Calu3 (cell line): ENCODE results near the gene MRO. TPM values are rescaled to one million over a fixed set of nuclear protein-coding genes. Genes with fewer than 3 reads are reported as not detected.

Source experiments
- BruUV-seq: library from RNA; stranded (reverse); fragments of 400-500 nt; replicated peaks from 2 replicates; lab custom pipeline; 2021; lab: Mats Ljungman, UMichigan
- CTCF ChIA-PET: fragments of 300-600 bp; sonication (Branson Sonifier 250); formaldehyde crosslinking; loops from one replicate; lab custom pipeline; 2022; ENCODE audit warnings: antibody characterized with exemption; lab: Charles Lee
- DNase-seq: peaks from one replicate; pipeline ENCODE4 v3.0.0; 2022
- H3K27ac Mint-ChIP-seq: one replicate; pipeline ENCODE4 v1.8.0; 2022; ENCODE audit warnings: mixed read lengths; ENCODE audit not compliant: unreplicated experiment
- H3K27me3 Mint-ChIP-seq: one replicate; pipeline ENCODE4 v1.8.0; 2022; ENCODE audit warnings: mixed read lengths; ENCODE audit not compliant: unreplicated experiment
- H3K36me3 Mint-ChIP-seq: one replicate; pipeline ENCODE4 v1.8.0; 2022; ENCODE audit warnings: mild to moderate bottlenecking, moderate library complexity, mixed read lengths; ENCODE audit not compliant: insufficient read depth, unreplicated experiment
- H3K4me1 Mint-ChIP-seq: one replicate; pipeline ENCODE4 v1.8.0; 2022; ENCODE audit warnings: mild to moderate bottlenecking, low read depth, mixed read lengths; ENCODE audit not compliant: unreplicated experiment
- H3K4me3 Mint-ChIP-seq: one replicate; pipeline ENCODE4 v1.8.0; 2022; ENCODE audit warnings: mild to moderate bottlenecking, low read depth, moderate library complexity, mixed read lengths; ENCODE audit not compliant: unreplicated experiment
- H3K9me3 Mint-ChIP-seq: one replicate; pipeline ENCODE4 v1.8.0; 2022; ENCODE audit warnings: low read depth, mixed read lengths; ENCODE audit not compliant: unreplicated experiment
- intact Hi-C: fragments of 100-400 bp; cut with micrococcal nuclease; formaldehyde crosslinking; loops from one replicate; pipeline ENCODE4 v1.10.0; 2022; ENCODE audit not compliant: unreplicated experiment
- total RNA-seq: library from RNA; stranded (reverse); gene quantifications from 2 replicates; pipeline ENCODE4 v1.2.3, GENCODE V29; 2022
- TF ChIP-seq, protein P1 (sequence below): fragments of 200-600 bp; IDR thresholded peaks from one replicate; pipeline ENCODE4 v1.8.0; 2022; ENCODE audit warnings: antibody characterized with exemption; ENCODE audit not compliant: unreplicated experiment

The MRO gene
- total RNA-seq, 1 experiment from 2014 or later: not detected

GRCh38 chr18:50751490-50751889, 68.3 kb downstream of the MRO start:
- CTCF ChIA-PET: interaction anchor here (0.6 kb wide), 1 partner anchor 1985 kb away, joined by 3 read pairs; no protein-coding TSS in a partner anchor
- TF ChIP-seq, protein P1, sequence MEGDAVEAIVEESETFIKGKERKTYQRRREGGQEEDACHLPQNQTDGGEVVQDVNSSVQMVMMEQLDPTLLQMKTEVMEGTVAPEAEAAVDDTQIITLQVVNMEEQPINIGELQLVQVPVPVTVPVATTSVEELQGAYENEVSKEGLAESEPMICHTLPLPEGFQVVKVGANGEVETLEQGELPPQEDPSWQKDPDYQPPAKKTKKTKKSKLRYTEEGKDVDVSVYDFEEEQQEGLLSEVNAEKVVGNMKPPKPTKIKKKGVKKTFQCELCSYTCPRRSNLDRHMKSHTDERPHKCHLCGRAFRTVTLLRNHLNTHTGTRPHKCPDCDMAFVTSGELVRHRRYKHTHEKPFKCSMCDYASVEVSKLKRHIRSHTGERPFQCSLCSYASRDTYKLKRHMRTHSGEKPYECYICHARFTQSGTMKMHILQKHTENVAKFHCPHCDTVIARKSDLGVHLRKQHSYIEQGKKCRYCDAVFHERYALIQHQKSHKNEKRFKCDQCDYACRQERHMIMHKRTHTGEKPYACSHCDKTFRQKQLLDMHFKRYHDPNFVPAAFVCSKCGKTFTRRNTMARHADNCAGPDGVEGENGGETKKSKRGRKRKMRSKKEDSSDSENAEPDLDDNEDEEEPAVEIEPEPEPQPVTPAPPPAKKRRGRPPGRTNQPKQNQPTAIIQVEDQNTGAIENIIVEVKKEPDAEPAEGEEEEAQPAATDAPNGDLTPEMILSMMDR: no peak
- H3K36me3 Mint-ChIP-seq: no peaks in the 10 kb centered on the region
- intact Hi-C loops: no loop called here
- no peaks in the 10 kb centered on the region for H3K9me3 Mint-ChIP-seq
- H3K27me3 Mint-ChIP-seq: peaks cover 98% of the 10 kb centered on the region
- no peak overlapping the region for H3K4me3 Mint-ChIP-seq
- BruUV-seq: no TSS peak
- no peaks in the 10 kb centered on the region for H3K4me1 Mint-ChIP-seq
- H3K27ac Mint-ChIP-seq: no peak overlapping the region
- DNase-seq: no peak

DNA sequence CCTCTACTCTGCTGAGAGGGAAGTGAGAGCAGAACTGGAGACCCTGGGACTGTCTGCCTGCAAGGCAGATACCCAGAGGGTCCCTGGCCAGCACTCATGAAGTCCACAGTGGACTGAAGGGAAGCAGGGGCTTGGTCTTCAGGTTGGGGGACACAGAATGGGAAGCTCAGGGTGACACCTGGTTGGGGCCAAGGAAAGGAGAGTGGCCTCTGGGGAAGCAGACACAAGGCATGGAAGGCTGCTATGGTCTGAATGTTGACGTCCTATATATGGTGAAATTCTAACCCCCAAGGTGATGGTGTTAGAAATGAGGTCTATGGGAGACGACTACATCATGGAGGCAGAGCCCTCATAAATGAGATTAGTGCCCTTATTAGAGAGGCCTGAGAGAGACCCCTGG, 69.3 kb downstream of the MRO start:
- intact Hi-C loops: no loop called here
- H3K36me3 Mint-ChIP-seq: no peaks in the 10 kb centered on the region
- H3K27me3 Mint-ChIP-seq: peaks cover 98% of the 10 kb centered on the region
- TF ChIP-seq, protein P1: no peak
- H3K27ac Mint-ChIP-seq: no peak overlapping the region
- CTCF ChIA-PET: no interaction called here
- BruUV-seq: no TSS peak
- DNase-seq: no peak
- no peaks in the 10 kb centered on the region for H3K4me1 Mint-ChIP-seq
- H3K9me3 Mint-ChIP-seq: no peaks in the 10 kb centered on the region
- no peak overlapping the region for H3K4me3 Mint-ChIP-seq

GRCh38 chr18:50749945-50750344, 69.9 kb downstream of the MRO start:
- Mint-ChIP-seq H3K36me3 (no peaks in the 10 kb centered on the region), H3K4me3 (no peak overlapping the region), H3K9me3 (no peaks in the 10 kb centered on the region), H3K27ac (no peak overlapping the region), H3K27me3 (peaks cover 98% of the 10 kb centered on the region), H3K4me1 (no peaks in the 10 kb centered on the region)
- BruUV-seq: no TSS peak
- DNase-seq: no peak
- TF ChIP-seq, protein P1: no peak
- intact Hi-C loops: no loop called here
- CTCF ChIA-PET: no interaction called here

GRCh38 chr18:50749421-50749820, 70.4 kb downstream of the MRO start:
- Mint-ChIP-seq H3K36me3 (no peaks in the 10 kb centered on the region), H3K4me3 (no peak overlapping the region), H3K9me3 (no peaks in the 10 kb centered on the region), H3K4me1 (no peaks in the 10 kb centered on the region), H3K27ac (no peak overlapping the region), H3K27me3 (peaks cover 98% of the 10 kb centered on the region)
- CTCF ChIA-PET: no interaction called here
- DNase-seq: no peak
- BruUV-seq: no TSS peak
- TF ChIP-seq, protein P1: no peak
- intact Hi-C loops: no loop called here
